ENCODE results near the gene CCDC170.

DNA sequence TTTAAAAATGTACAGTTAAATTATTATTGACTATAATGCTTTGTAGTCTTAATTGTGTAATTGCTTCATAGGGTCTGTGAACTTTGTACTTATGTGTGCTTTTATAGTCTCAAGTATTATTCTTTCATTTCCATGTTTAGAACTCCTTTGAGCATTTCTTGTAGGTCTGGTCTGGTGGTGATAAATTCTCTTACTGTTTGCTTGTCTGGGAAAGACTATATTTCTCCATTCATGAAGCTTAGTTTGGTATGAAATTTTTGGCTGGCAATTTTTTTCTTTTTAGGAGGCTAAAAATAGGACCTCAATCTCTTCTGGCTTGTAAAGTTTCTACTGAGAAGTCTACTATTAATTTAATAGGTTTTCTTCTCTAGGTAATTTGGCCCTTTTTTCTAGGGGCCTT lies 67.4 kb downstream of the CCDC170 start:
- TF ChIP-seq CTCF (IDR thresholded peaks at IDR 0.05; ENCODE audit: poor library complexity, severe bottlenecking) = no peak
- no peak for TF ChIP-seq POLR2AphosphoS5 (IDR thresholded peaks at IDR 0.05)
